Measurements from ENCODE around the gene ALPK3. TPM values are rescaled to one million over a fixed set of nuclear protein-coding genes. Genes with fewer than 3 reads are reported as not detected.

The ALPK3 gene
- total RNA-seq, 4 donors from 2014 or later = 131 to 406 (median 305) TPM

- Histone ChIP-seq H3K4me1 (peaks cover 44 to 59% of the 10 kb centered on the region in 2 donors), H3K27ac (peak overlapping the region; percentile 82 to 91 (median 90)), H3K4me3 (no peak overlapping the region), H3K9me3 (no peaks in the 10 kb centered on the region), H3K27me3 (no peaks in the 10 kb centered on the region), H3K36me3 (no peaks in the 10 kb centered on the region)
- in situ Hi-C loops (cut with MboI; ENCODE audit: low sequenced_read_pairs in 4 of 4) = no loop called here
- DNase-seq (no peak), ATAC-seq (no peak)
- intact Hi-C loops (cut with DNase I; ENCODE audit: low total_unique reads) = no loop called here
- TF ChIP-seq CTCF (IDR thresholded peaks at IDR 0.05 in 4 of 5, conservative IDR thresholded peaks at IDR 0.05 in 1 of 5) (no peak), POLR2A (IDR thresholded peaks at IDR 0.05) (no peak)
These were observed 97.2 kb downstream of the ALPK3 start for GRCh38 chr15:84914351-84914750.

- no peaks in the 10 kb centered on the region for H3K9me3 ChIP-seq
- intact Hi-C loops (cut with DNase I; ENCODE audit: low total_unique reads) (no loop called here), in situ Hi-C loops (cut with MboI; ENCODE audit: low sequenced_read_pairs in 4 of 4) (no loop called here)
- no peak overlapping the region for H3K4me3 ChIP-seq
- peaks cover 44 to 59% of the 10 kb centered on the region in 2 donors for H3K4me1 ChIP-seq
- H3K36me3 ChIP-seq = no peaks in the 10 kb centered on the region
- ATAC-seq (peak; percentile 75 to 79), DNase-seq (peak; percentile 92 to 94)
- TF ChIP-seq POLR2A (IDR thresholded peaks at IDR 0.05) = peak; percentile 63 to 85
- peak in 2 of 5 experiments; percentile 11 to 24 for TF ChIP-seq CTCF (IDR thresholded peaks at IDR 0.05 in 4 of 5, conservative IDR thresholded peaks at IDR 0.05 in 1 of 5)
- peak overlapping the region; percentile 82 to 91 (median 90) for H3K27ac ChIP-seq
- H3K27me3 ChIP-seq = no peaks in the 10 kb centered on the region
These were observed 97.9 kb downstream of the ALPK3 start for GRCh38 chr15:84914909-84915605.

GRCh38 chr15:84915606-84915958 lies 98.4 kb downstream of the ALPK3 start:
- DNase-seq (no peak), ATAC-seq (no peak)
- Histone ChIP-seq H3K4me1 (peaks cover 44 to 53% of the 10 kb centered on the region in 2 donors), H3K36me3 (no peaks in the 10 kb centered on the region), H3K4me3 (no peak overlapping the region), H3K27ac (peak overlapping the region; percentile 82 to 91 (median 90)), H3K27me3 (no peaks in the 10 kb centered on the region), H3K9me3 (no peaks in the 10 kb centered on the region)
- intact Hi-C loops (cut with DNase I; ENCODE audit: low total_unique reads) = no loop called here
- in situ Hi-C loops (cut with MboI; ENCODE audit: low sequenced_read_pairs in 4 of 4) = no loop called here
- TF ChIP-seq POLR2A (IDR thresholded peaks at IDR 0.05) = no peak
- no peak for TF ChIP-seq CTCF (IDR thresholded peaks at IDR 0.05 in 4 of 5, conservative IDR thresholded peaks at IDR 0.05 in 1 of 5)

- Histone ChIP-seq H3K27ac (peak overlapping the region in 1 of 4 donors; percentile 2), H3K27me3 (no peaks in the 10 kb centered on the region), H3K4me1 (peaks cover 29 to 37% of the 10 kb centered on the region in 2 donors), H3K4me3 (no peak overlapping the region), H3K36me3 (no peaks in the 10 kb centered on the region), H3K9me3 (no peaks in the 10 kb centered on the region)
- no peak for ATAC-seq
- intact Hi-C loops (cut with DNase I; ENCODE audit: low total_unique reads) (no loop called here), in situ Hi-C loops (cut with MboI; ENCODE audit: low sequenced_read_pairs in 4 of 4) (no loop called here)
- DNase-seq = no peak
- TF ChIP-seq POLR2A (IDR thresholded peaks at IDR 0.05) = no peak
- no peak for TF ChIP-seq CTCF (IDR thresholded peaks at IDR 0.05 in 4 of 5, conservative IDR thresholded peaks at IDR 0.05 in 1 of 5)
These were observed 100.3 kb downstream of the ALPK3 start for GRCh38 chr15:84917452-84917851.
